GM18861 (cell line): ENCODE data around the gene IRF2BP2.

Experiments used
- ATAC-seq: cut with Tn5 transposase; IDR thresholded peaks from one replicate; pipeline ENCODE4 v1.9.1; 2021; ENCODE audit not compliant: unreplicated experiment

IRF2BP2 gene

DNA sequence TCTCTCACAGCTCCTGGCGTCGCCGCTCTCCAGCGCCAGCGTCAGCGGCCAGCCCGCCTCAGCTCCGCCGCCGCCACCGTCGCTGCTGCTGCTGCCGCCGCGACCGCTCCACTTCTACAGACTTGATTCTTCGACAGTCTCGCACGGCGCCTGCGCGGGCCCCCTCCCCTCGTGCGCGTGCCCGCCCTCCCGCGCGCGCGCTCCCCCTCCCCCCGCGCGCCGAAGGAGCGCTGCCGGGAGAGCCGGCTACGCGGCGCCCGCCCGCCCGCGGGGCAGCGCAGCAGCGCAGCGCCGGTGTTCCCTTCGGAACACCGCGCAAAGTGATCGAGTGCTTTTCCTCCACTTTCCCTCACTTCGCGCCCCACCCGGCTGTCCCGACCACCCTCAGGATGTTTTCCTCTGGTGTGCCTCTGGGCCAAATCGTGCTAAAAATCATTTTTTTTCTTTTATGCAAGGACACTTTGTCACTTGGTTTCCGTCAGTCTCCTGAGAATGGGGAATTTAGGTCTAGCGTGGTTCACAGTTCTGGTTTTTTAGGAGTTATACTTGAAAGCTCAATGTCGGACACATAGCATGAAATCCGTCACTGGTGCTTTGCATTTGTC is at the start of gene IRF2BP2:
Gene IRF2BP2, minus strand, starts transcription at position 118 of the 605 bp plus-strand sequence. CDS start 684 bp downstream, outside the sequence.
- ATAC-seq: no peak

DNA sequence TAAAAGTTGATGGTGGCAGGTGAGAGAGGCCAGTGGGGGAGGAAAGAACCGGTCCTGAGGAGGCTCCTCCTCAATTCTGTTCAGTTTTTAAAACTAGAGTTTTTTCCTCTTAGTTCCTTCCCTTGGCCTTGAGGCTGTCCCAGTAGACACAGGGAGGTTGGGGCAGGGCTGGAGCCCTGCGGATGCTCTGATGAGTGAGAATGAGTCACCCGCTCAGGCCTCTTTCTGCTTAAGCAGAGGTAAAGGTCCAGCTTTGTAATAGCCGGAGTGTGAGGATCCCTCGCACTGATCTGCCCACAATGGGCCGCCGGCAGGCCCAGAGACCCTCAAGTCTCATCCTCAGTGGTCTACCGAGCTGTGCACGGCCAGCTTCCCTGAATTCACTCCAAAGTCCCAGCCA is 49.6 kb upstream of the IRF2BP2 start:
- no peak for ATAC-seq

DNA sequence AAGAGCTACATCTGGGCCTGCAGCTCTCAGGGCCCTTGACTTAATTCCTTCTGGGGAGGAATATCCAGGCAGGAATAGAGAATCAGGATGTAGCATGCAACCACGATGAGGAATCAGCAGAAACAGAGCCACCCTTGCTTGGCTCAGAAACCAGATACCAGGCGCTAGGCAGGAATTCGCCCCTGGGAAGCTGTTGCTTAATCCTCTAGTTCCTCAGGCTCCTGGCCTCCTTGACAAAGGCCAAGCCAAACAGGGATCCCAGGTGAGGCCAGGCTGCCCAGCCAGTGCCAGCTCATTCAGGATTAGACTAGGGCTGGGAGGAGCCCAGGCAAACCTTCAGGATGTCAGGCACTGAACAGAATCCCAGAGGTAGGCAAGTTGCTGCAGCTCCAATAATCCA is 48.2 kb upstream of the IRF2BP2 start:
- ATAC-seq: no peak

DNA sequence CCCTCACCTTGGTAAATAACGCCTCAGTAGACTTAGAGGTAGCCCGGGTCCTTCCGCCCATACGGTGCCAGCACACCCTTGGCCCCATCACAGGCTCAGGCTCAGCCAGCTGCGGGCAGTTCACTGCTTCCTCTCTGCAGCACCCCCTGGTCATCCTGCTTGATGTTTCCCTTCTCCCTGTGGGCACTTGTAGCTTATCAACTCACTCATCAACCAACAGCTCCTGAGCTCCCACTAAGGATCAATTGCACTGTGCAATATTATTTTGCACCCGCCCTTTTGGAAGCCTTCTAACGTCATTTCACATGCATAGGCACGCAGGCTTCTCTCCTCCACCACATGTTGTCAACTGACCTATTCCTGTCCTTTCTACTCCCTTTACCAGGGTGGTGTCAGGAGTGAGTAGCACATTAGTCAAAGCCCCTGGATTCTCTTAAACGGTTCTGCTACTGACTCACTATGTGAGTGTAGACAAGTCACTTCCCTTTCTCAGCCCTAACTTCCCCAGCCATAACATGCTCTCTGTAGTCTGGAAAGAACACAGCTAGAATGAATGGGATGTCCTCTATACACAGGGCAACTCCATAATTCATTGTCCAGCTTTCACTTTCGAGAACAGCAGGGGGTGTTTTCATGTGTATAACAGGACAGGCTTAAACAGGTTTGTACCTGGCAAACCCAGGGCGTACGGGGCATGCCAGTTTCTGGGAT is 47.1 kb upstream of the IRF2BP2 start:
- ATAC-seq: no peak

DNA sequence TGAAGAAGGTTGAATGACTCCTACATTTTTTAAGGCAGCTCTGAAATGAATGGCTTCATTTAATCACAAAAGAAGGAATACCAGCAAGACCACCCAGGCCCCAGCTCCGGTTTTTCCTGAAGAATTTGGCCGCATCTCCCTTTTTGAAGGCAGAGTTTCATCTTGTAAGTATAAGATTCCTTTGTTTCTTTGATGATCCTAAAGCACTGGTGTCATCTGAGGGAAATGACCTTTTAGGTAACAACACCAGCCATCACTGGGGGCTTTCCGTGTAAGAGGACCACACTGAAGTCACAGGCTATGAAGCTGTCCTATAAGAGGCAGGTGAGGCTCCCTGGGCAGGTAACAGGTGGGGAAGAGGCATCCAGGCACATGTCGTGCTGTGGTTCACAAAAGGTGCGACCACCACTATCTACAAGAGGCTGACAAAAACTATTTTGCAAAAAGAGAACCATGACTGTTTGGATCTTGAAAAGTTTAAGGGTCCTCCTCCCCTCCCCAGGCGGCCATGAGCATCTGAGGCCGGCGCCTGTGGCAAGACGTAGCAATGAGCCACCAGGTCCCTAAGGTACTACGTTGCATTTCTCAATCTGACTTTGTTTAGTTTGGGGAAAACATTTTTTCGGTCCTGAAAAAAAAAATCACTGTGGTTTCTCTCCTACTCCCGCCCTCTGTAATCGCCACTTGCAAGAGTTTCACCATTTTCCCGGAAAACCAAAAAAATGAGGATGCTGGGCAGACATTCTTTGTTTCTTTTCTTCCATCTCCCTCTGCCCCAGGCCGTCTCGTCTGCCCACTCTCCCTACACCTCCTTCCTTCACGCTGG is 46.3 kb upstream of the IRF2BP2 start:
- ATAC-seq: no peak

DNA sequence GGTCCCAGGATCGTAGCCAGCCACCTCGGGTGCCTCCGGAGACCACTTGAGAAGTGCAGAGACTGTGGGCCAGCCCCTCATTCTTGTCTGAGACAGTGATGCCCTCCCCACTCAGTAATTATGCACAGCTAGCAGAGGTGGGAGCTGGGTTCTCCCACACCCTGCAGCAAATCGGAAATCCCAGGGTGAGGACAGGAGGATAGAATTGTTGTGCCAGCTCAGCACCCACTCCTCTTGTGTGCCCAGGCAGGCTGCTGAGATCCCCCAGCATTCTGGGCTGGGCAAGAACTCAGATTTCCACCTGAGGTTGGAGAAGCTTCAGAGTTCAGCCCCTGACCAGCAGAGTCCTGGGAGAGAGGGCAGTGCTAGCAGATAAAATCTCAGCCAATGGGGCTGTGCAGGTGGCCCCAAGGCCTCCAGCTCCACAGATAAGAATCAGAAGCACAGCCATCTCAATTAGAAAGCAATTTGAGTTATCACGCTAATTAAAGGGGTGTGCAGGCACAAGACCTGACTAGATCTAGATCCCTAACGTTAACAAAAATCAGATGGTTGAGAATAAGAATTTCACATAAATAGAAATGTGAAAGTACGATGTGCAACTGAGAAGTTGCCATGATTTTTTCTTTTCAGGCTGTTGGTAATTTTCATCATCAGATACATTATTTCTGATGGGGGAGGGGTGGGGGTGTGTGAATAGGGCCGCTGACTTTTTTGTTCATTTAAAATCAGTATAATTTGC is 45.5 kb upstream of the IRF2BP2 start:
- no peak for ATAC-seq

DNA sequence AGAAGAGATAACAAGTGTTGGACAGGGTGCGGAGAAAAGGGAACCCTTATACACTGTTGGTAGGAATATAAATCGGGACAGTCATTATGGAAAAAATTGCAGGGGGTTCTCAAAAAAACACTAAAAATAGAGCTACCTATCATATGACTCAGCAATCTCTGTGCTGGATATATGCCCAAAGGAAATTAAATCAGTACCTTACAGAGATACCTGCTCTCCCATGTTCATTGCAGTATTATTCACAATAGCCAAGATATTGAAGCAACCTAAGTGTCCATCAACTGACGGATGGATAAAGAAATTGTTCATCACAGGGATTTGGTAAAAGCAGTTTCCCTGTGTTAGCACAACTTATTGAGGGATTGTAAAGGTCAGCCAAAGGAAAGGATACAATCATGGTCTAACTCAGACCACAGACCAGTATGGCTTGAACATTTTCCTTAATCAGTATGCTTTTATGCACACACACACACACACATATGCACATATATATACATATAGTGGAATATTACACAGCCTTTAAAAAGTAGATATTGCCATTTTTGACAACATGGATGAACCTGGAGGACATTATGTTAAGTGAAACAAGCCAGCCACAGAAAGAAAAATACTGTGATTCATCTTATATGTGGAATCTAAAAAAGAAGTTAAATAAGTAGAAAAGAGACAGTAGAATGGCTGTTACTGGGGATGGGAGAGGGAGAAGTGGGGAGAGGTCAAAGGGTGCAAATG is 44.2 kb upstream of the IRF2BP2 start:
- no peak for ATAC-seq

DNA sequence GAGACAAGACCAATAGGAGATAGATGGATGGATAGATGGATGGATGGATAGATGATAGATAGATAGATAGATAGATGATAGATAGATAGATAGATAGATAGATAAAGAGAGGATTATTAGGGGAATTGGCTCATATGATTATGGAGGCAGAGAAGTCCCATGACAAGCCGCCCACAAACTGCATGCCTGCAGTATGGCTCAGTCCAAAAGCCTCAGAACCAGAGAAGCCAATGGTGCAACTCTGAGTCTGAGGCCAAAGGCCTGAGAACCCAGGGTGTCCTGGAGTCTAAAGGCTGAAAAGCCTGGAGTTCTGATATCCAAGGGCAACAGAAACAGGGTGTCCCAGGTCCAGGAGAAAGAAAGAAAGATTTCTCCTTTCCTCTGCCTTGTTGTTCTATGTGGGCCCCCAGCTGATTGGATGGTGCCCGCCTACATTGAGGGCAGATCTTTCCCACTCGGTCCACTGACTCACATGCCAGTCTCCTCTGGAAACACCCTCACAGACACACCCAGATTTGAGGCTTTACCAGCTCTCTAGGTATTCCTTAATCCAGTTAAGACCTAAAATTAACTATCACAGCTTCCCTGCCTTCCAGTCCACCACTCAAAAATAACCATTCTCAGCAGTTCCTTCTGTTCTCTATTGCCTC is 39.6 kb upstream of the IRF2BP2 start:
- ATAC-seq: no peak

DNA sequence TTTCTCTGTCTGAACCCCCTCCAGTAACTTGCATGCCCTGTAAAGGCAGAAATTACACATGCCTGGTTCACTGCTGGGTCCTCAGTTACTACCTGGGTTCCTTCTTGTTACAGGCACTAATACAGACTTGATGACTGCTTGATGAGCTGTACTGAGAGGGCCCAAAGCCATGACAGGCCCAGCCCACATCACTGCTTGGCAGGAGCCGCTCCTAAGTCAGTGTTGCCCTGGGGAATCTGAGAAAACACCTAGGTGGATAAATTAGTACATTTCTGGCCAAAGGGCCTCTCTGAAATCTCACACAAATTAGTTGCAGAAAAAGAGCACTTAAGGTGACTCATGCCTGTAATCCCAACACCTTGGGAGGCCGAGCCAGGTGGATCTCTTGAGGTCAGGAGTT is 37.8 kb upstream of the IRF2BP2 start:
- ATAC-seq: no peak

DNA sequence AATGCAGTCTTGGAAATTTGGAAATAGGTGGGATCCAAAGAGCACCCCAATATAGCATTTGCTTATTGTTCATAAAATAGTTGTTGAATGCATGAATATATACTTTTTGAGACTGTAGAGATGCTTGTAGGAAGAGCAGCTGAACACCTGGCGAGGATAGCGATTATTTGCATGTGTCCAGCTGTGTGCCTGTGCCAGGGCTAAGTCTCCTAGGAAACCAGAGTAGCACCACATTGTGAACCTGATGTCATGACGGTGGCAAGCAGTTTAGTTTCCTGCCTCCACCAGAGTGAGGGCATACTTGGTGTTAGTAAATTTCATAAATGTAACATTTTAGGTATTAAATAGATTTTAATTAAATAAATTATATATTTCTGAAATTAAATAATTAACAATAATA is 37.3 kb upstream of the IRF2BP2 start:
- ATAC-seq: no peak

DNA sequence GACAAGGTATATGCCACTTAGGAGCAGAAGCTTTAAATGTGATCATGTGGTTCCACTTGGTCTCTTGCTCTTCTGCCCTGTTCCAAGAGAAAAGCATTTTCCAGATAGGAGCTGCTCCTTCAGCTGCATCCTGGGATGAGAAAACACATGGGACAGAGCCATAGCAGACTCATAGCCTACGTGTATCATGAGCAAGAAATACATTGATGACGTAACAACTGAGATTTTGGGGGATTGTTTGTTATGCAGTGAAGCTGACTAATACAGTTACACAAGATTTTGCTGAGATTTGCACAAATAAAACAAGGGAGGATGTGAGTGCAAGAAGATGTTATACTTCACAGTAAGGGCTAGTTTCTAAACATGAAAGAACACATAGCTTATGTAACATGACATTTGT is 36.0 kb upstream of the IRF2BP2 start:
- ATAC-seq: no peak

DNA sequence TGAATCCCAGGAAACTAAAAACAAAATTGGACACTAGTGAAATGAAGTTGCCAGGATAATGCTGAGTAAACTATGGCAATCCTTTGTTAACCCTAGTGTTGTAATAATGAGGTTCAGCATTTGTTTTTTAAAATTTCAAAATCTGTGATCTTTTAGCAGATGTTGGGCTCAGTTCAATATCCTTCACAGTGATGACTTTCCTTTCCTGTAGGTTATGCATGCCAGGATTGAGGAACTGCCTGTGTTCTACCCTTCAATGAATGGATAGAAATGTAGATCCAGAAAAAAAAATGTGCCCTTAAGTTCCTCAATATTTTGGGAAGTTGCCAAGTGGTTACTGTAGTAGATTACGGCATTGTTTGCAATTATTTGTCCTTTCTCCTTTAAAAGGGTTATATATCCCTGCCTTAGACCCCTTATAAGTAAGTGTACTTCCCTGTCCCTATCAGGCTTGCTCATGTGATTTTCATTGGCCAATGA is 35.5 kb upstream of the IRF2BP2 start:
- ATAC-seq: no peak

DNA sequence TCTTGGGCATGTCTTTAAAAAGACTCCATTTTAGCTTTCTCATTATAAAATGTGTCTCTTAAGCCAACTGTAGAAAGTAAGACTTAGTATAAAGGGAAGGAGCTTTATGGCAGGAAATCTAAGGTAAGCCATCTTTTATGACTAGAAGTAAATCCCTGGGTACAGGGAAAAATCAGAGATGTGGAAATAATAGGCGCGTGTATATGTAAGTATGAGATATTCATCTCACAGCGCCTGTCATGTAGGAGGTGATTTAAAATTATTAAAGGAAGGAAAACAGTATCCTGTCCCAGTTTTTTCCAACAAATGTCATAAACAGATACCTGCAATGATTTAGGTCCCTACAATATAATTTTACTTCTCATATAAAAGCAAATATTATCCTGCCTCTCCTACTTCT is 35.0 kb upstream of the IRF2BP2 start:
- no peak for ATAC-seq

DNA sequence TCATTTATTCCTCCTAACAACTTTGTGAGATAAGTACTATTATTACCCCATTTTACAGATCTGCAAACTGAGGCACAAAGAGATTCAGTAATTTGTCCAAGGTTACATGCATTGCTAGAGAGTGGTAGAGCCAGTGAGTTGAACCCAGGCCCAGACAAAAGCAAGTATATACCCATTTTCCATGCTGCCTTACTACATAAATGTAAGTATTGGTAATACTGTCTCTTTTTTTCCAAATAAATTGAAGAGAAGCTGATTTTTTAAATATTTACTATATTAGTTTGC is 33.8 kb upstream of the IRF2BP2 start:
- no peak for ATAC-seq

DNA sequence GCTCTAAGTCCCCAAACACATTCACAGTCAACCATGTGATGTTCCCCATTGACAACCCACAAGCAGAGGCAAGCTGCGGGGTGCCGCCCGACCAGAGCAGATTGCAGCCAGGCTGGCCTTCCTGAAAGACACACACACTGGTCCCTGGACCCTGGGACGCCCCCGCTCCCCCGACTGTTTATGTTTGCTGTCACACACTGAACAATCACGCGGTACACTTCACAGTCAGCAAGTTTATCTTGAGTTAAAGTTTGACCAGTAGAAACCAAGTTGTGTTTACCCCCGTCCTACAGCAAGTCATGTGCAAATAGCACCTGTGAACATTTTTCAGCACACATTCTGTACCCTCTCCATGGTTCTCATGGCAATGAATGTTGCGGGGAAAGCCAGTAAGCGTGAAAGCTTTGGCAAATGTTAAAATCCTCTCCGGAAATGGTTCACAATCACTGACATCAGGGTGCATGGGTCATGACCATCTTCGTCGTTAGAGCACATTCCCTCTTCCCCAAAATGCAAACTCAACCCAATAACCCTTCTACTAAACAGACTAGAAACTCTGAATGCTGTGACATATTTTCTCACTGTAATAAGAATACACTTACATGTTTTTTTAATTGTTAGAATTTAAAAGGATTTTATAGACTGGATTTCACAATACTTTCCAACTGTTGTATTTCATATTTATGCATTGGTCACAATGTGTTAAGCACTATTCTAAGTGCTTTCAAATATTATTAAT is 33.3 kb upstream of the IRF2BP2 start:
- no peak for ATAC-seq

DNA sequence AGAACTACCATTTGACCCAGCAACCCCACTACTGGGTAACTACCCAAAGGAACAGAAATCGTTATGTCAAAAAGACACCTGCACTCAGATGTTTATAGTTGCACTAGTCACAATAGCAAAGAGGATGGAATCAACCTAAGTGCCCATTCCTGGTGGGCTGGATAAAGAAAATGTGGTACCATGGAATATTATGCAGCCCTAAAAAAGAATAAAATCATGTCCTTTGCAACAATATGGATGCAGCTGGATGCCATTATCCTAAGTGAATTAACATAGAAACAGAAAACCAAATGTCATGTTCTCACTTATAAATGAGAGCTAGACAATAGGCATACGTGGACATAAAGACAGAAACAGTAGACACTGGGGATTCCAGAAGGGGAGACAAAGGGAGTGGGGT is 32.5 kb upstream of the IRF2BP2 start:
- ATAC-seq: no peak

DNA sequence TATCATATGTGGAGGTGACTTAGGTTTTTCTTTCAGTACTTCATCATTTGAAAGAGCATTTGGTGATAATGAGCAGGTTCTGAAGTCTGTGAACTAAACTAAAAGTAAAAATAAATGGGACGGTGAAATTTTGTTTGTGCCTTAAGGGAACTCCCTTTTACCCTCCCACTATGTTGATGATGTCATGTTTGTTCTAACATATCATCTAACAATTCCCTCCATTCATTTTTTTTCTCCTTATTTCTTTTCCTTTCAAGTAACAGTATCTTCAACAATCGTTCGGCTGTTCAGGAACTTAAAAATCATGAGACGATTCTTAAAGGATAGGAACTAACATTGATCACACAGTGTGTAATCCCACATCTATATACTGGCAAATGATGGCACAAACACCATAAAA is 30.0 kb upstream of the IRF2BP2 start:
- no peak for ATAC-seq

DNA sequence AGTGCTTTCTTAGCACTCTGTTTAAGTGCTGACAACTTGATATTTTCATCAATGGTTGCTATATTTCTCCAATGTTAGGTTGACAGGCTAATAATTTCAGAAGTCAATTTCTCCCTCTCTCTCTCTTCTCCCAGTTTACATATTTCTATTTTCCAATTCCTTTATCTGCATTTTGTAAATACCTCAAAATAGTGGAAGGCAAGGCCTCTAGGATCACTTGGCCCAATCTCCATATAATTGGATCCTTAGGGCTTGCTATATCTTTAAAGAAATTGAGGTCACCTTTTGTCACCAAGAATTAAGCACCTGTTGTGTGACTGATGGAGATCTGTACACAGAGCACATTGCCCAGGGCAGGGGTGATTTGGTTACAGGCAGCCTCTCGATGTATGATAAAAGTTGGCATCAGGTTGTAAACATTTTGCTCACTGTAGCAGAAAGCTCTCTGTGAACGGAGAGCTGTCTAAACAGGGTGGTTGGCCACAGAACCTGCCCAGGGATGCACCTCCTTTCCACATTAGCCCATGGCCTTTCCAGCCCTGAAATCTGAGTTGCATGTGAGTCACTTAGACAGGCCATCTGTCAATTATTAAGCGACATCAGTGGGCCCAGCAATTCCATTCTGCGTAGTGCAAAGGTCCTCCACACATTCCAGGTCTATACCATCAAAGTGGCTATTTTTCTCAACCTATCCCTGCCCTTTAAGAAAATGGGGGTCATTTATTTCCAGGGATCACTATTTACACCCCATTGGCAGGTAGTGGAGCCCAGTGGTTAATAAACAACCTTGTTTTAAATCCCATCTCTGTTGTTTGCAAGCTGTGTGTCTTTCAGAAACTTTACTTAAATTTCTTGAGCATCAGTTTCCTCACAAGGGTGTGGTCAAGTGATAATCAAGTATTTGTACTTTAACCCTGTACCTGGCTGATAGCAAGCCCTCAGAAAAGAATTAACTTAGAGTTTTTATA is 29.1 kb upstream of the IRF2BP2 start:
- ATAC-seq: no peak
